Measurements from ENCODE around the gene SDC4. TPM values are rescaled to one million over a fixed set of nuclear protein-coding genes. Genes with fewer than 3 reads are reported as not detected.

The SDC4 gene
- total RNA-seq, 1 donor from 2014 or later = 67.2 TPM

DNA sequence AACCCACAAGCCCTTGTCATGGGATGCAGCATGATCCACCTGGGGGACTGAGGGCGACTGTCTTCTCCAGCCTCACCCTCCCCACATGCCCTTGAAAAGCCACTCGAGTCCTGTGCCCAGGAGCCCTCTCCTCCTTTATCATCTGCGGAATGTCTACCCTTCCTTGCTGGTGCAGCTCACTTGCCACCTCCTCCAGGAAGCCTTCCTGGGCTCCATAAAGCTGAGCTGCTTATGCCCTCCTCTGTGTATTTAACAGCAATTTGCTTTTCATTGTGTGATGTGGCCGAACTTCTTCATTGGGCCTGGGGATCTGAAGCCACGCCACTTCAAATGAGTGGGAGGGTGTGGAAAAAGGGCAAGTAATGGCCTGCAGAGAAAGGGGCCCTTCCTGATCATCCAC lies 59.4 kb downstream of the SDC4 start:
- H3K36me3 Mint-ChIP-seq = no peaks in the 10 kb centered on the region
- TF ChIP-seq, protein P1, sequence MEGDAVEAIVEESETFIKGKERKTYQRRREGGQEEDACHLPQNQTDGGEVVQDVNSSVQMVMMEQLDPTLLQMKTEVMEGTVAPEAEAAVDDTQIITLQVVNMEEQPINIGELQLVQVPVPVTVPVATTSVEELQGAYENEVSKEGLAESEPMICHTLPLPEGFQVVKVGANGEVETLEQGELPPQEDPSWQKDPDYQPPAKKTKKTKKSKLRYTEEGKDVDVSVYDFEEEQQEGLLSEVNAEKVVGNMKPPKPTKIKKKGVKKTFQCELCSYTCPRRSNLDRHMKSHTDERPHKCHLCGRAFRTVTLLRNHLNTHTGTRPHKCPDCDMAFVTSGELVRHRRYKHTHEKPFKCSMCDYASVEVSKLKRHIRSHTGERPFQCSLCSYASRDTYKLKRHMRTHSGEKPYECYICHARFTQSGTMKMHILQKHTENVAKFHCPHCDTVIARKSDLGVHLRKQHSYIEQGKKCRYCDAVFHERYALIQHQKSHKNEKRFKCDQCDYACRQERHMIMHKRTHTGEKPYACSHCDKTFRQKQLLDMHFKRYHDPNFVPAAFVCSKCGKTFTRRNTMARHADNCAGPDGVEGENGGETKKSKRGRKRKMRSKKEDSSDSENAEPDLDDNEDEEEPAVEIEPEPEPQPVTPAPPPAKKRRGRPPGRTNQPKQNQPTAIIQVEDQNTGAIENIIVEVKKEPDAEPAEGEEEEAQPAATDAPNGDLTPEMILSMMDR (conservative IDR thresholded peaks at IDR 0.05) = no peak
- DNase-seq (ENCODE audit: extremely low spot score, unreplicated experiment) = no peak
- peaks cover 13% of the 10 kb centered on the region for H3K4me1 Mint-ChIP-seq (ENCODE audit: unreplicated experiment)
- no peaks in the 10 kb centered on the region for H3K9me3 Mint-ChIP-seq
- H3K27me3 Mint-ChIP-seq = peaks cover 49% of the 10 kb centered on the region
- no peak overlapping the region for H3K4me3 Mint-ChIP-seq
- H3K27ac Mint-ChIP-seq = no peak overlapping the region

DNA sequence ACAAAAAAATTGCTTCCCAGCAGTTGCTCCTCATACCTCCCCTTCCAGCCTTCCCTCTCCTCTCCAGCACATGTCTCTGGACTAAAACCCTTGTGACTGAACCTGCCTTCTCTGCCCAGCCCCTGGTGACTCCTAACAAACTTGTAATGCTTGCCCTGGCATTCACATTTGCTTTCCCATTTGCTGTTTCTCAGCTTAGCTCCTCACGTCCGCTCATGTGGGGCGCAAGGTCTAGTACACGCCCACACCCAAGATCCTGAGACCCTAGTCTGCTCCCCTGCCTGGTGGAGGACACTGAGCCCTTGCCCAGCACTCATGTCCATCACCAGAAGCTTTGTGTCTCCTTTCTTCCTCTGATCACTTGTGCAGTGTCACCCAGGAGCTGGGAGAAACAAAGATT lies 59.8 kb downstream of the SDC4 start:
- Mint-ChIP-seq H3K27me3 (peaks cover 48% of the 10 kb centered on the region), H3K4me1 (ENCODE audit: unreplicated experiment) (peaks cover 11% of the 10 kb centered on the region), H3K27ac (no peak overlapping the region), H3K4me3 (no peak overlapping the region), H3K36me3 (no peaks in the 10 kb centered on the region), H3K9me3 (no peaks in the 10 kb centered on the region)
- TF ChIP-seq, protein P1 (conservative IDR thresholded peaks at IDR 0.05) = no peak
- DNase-seq (ENCODE audit: extremely low spot score, unreplicated experiment) = no peak

DNA sequence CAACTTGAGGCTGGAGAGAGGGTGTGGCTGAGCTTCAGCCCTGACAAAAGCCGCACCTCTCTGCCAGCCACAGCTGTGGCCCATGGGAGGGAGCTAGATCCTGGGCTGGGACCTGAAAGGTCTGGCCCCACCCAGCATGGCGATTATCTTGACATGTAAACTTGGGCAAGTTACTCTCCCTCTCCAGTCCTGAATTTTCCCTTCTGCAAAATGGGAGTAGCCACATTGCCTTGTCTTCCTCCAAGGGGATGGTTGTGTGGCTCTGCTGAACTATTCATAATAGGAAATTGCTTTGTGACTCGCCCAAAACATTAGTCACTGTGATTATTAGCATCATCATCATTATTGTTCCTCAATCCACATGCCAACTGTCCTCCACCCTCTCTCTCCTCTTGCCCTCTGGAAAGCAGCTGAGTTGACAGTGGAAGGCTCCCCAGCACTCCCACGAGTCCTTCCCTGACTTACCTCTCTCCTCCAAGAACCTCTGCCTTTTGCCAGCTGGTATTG lies 64.6 kb downstream of the SDC4 start:
- no peaks in the 10 kb centered on the region for H3K36me3 Mint-ChIP-seq
- peaks cover 15% of the 10 kb centered on the region for H3K27me3 Mint-ChIP-seq
- H3K4me1 Mint-ChIP-seq (ENCODE audit: unreplicated experiment) = no peaks in the 10 kb centered on the region
- TF ChIP-seq, protein P1 (conservative IDR thresholded peaks at IDR 0.05) = no peak
- H3K4me3 Mint-ChIP-seq = no peak overlapping the region
- H3K9me3 Mint-ChIP-seq = no peaks in the 10 kb centered on the region
- no peak for DNase-seq (ENCODE audit: extremely low spot score, unreplicated experiment)
- no peak overlapping the region for H3K27ac Mint-ChIP-seq

DNA sequence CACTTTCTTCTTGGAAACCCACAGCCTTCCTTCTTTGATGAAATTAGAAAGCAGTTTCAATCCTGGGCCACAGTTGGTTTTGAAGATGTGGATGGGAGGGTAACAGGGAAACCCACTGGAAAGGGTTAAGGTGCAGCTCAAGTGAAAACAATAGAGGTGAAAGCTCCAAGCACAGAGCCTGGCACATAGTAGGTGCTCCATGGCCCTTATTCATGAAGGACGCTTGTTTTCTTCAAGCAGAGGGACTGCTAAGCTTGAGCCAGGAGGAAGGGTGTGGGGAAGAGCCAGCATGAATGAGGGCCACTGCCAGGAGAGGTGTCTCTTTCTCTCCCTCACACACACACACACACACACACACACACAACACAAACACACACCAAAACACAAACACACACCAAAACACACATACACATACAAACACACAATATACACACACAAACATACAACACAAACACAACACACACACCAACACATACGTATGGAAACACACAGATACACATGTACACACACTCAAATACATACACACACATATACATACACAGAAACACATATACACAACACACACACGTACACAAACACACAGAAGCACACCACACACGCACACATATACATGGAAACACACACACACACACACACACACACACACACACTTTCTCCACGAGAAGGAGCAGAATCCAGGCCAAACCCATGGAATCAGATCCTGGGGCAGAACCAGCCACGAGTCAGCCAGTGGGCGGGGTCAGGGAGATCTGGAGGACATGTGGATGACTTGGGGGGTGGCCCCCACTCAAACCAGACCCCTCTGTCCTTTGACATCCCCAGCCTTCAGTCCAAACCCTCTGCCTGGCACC lies 65.3 kb downstream of the SDC4 start:
- no peaks in the 10 kb centered on the region for H3K9me3 Mint-ChIP-seq
- H3K4me1 Mint-ChIP-seq (ENCODE audit: unreplicated experiment) = no peaks in the 10 kb centered on the region
- TF ChIP-seq, protein P1 (conservative IDR thresholded peaks at IDR 0.05) = no peak
- H3K27ac Mint-ChIP-seq = no peak overlapping the region
- H3K4me3 Mint-ChIP-seq = no peak overlapping the region
- DNase-seq (ENCODE audit: extremely low spot score, unreplicated experiment) = no peak
- H3K27me3 Mint-ChIP-seq = peaks cover 11% of the 10 kb centered on the region
- H3K36me3 Mint-ChIP-seq = no peaks in the 10 kb centered on the region

DNA sequence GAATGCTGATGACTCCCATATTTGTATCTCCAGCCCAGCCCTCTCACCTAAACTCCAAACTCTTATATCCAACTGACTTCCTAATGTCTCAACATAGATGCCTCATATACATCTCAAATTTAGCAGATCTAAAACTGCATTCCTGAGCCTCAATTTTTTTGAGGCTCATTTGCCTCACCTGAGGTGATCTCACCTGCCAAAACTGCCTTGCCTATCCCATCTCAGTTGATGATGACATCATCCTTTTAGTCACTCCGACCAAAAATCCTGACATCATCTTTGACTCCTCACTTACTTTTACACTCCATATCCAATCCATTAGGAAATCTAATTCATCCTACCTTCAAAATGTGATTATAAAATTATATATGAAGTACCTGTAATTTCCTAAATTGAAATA lies 68.2 kb downstream of the SDC4 start:
- no peaks in the 10 kb centered on the region for H3K4me1 Mint-ChIP-seq (ENCODE audit: unreplicated experiment)
- DNase-seq (ENCODE audit: extremely low spot score, unreplicated experiment) = no peak
- H3K9me3 Mint-ChIP-seq = no peaks in the 10 kb centered on the region
- no peaks in the 10 kb centered on the region for H3K36me3 Mint-ChIP-seq
- H3K27me3 Mint-ChIP-seq = peaks cover 11% of the 10 kb centered on the region
- no peak overlapping the region for H3K27ac Mint-ChIP-seq
- H3K4me3 Mint-ChIP-seq = no peak overlapping the region
- TF ChIP-seq, protein P1 (conservative IDR thresholded peaks at IDR 0.05) = no peak
